SK-N-DZ (cell line): ENCODE results near the gene PPP3CA. TPM values are rescaled to one million over a fixed set of nuclear protein-coding genes. Genes with fewer than 3 reads are reported as not detected.

Experiments
- DNase-seq: peaks from one replicate; pipeline ENCODE4 v3.0.0-alpha.2; 2015; ENCODE audit warnings: low spot score
- polyA plus RNA-seq, 2 experiments: library from polyadenylated mRNA; depleted of rRNA; stranded (reverse); fragments of >200 nt; gene quantifications; 2 replicates each; pipeline ENCODE4 v1.2.3, GENCODE V29; 2014

PPP3CA gene
- 20.1 and 20.9 TPM in 2 replicates for polyA plus RNA-seq (2014; cell fraction: cytosol; rRNA removed)
- 15.6 and 17.6 TPM in 2 replicates for polyA plus RNA-seq (2014; cell fraction: nucleus; rRNA removed)

GRCh38 chr4:101347267-101347556, at the start of gene PPP3CA:
Gene PPP3CA, minus strand, starts transcription at chr4:101347526.
- no peak for DNase-seq

GRCh38 chr4:101393256-101393655, 45.9 kb upstream of the PPP3CA start:
- DNase-seq: no peak

GRCh38 chr4:101370663-101371210, 23.4 kb upstream of the PPP3CA start:
- DNase-seq: no peak

- DNase-seq: no peak
These were observed 19.9 kb upstream of the PPP3CA start for GRCh38 chr4:101367201-101367600.

GRCh38 chr4:101366331-101366730, 19.0 kb upstream of the PPP3CA start:
- no peak for DNase-seq

GRCh38 chr4:101357751-101358150, 10.4 kb upstream of the PPP3CA start:
- no peak for DNase-seq

- DNase-seq: no peak
These were observed 9.6 kb upstream of the PPP3CA start for GRCh38 chr4:101356928-101357327.

GRCh38 chr4:101355767-101356702, 8.7 kb upstream of the PPP3CA start:
- DNase-seq: no peak

GRCh38 chr4:101355246-101355645, 7.9 kb upstream of the PPP3CA start:
- DNase-seq: no peak

- no peak for DNase-seq
These were observed 2.4 kb upstream of the PPP3CA start for GRCh38 chr4:101349801-101350064.

GRCh38 chr4:101348995-101349800, 1.9 kb upstream of the PPP3CA start:
- no peak for DNase-seq

- DNase-seq: no peak
These were observed 1.1 kb upstream of the PPP3CA start for GRCh38 chr4:101348367-101348827.

- DNase-seq: peak; percentile 93
These were observed 436 bp upstream of the PPP3CA start for GRCh38 chr4:101347557-101348366.

- peak; percentile 35 for DNase-seq
These were observed 717 bp downstream of the PPP3CA start for GRCh38 chr4:101346351-101347266.

GRCh38 chr4:101345596-101346350, 1.6 kb downstream of the PPP3CA start:
- peak; percentile 76 for DNase-seq

GRCh38 chr4:101345271-101345595, 2.1 kb downstream of the PPP3CA start:
- DNase-seq: no peak

GRCh38 chr4:101339332-101339731, 8.0 kb downstream of the PPP3CA start:
- DNase-seq: no peak

- no peak for DNase-seq
These were observed 9.6 kb downstream of the PPP3CA start for GRCh38 chr4:101337688-101338087.

GRCh38 chr4:101334963-101335572, 12.3 kb downstream of the PPP3CA start:
- DNase-seq: no peak
